Parathyroid adenoma (tissue), 2 donors: ENCODE results near the gene CYSRT1.
"Not testable (repeated sequence)": the region's sequence is repeated elsewhere in the genome, so short reads cannot be mapped to it uniquely, and the experiment has no call there.

Source experiments
- H2AFZ ChIP-seq: fragments of 300-600 bp; sonication (generic); one replicate; pipeline ENCODE4 v1.7.0; 2017; ENCODE audit warnings: antibody characterized with exemption, mild to moderate bottlenecking
- H3K27ac ChIP-seq: fragments of 300-600 bp; sonication (generic); one replicate; pipeline ENCODE4 v1.7.0; 2017
- H3K27me3 ChIP-seq: fragments of 300-600 bp; sonication (generic); one replicate; pipeline ENCODE4 v1.7.0; 2017; ENCODE audit warnings: low read length; ENCODE audit not compliant: control insufficient read depth, insufficient read depth
- H3K36me3 ChIP-seq: fragments of 300-600 bp; sonication (generic); one replicate; pipeline ENCODE4 v1.7.0; 2017; ENCODE audit warnings: low read length; ENCODE audit not compliant: control insufficient read depth, insufficient read depth
- H3K4me1 ChIP-seq: fragments of 300-600 bp; sonication (generic); one replicate; pipeline ENCODE4 v1.7.0; 2017; ENCODE audit warnings: control low read depth
- H3K4me2 ChIP-seq: fragments of 300-600 bp; sonication (generic); one replicate; pipeline ENCODE4 v1.7.0; 2017; ENCODE audit warnings: low read length
- H3K4me3 ChIP-seq: fragments of 300-600 bp; sonication (generic); one replicate; pipeline ENCODE4 v1.7.0; 2017; ENCODE audit warnings: low read depth, low read length
- H3K79me2 ChIP-seq: fragments of 300-600 bp; sonication (generic); one replicate; pipeline ENCODE4 v1.7.0; 2017; ENCODE audit warnings: control low read depth
- H3K9ac ChIP-seq: fragments of 300-600 bp; sonication (generic); one replicate; pipeline ENCODE4 v1.7.0; 2017; ENCODE audit warnings: mild to moderate bottlenecking
- H3K9me3 ChIP-seq: fragments of 300-600 bp; sonication (generic); one replicate; pipeline ENCODE4 v1.7.0; 2017; ENCODE audit warnings: low read length; ENCODE audit not compliant: control insufficient read depth
- CTCF ChIP-seq: fragments of 300-600 bp; sonication (generic); IDR thresholded peaks from one replicate; pipeline ENCODE4 v1.7.0; 2017; ENCODE audit warnings: antibody characterized with exemption, mild to moderate bottlenecking
- donor health status: primary hyperparathyroidism.

CYSRT1 gene

GRCh38 chr9:137256362-137256761 lies 31.4 kb downstream of the CYSRT1 start:
- no peak for TF ChIP-seq CTCF
- H2AFZ ChIP-seq: no peak overlapping the region
- H3K27ac ChIP-seq: no peak overlapping the region
- H3K9me3 ChIP-seq: no peaks in the 10 kb centered on the region
- no peaks in the 10 kb centered on the region for H3K79me2 ChIP-seq
- no peaks in the 10 kb centered on the region for H3K27me3 ChIP-seq
- H3K36me3 ChIP-seq: no peaks in the 10 kb centered on the region
- H3K9ac ChIP-seq: no peak overlapping the region
- H3K4me3 ChIP-seq: peak overlapping the region; percentile 88
- H3K4me1 ChIP-seq: peaks cover 3% of the 10 kb centered on the region
- peak overlapping the region; percentile 55 for H3K4me2 ChIP-seq

GRCh38 chr9:137256856-137257255 lies 31.9 kb downstream of the CYSRT1 start:
- Histone ChIP-seq H3K4me3 (no peak overlapping the region), H3K4me2 (no peak overlapping the region), H3K9ac (no peak overlapping the region), H3K79me2 (no peaks in the 10 kb centered on the region), H3K36me3 (no peaks in the 10 kb centered on the region), H3K27me3 (no peaks in the 10 kb centered on the region), H3K4me1 (peaks cover 3% of the 10 kb centered on the region), H2AFZ (no peak overlapping the region), H3K9me3 (no peaks in the 10 kb centered on the region), H3K27ac (no peak overlapping the region)
- no peak for TF ChIP-seq CTCF

- not testable (repeated sequence) for H3K36me3 ChIP-seq, H3K4me3 ChIP-seq, H3K4me2 ChIP-seq
Measured at GRCh38 chr9:137262173-137262908, 37.4 kb downstream of the CYSRT1 start.

GRCh38 chr9:137262909-137263285 lies 37.9 kb downstream of the CYSRT1 start:
- Histone ChIP-seq H3K4me2 (no peak overlapping the region), H3K4me3 (no peak overlapping the region), H3K4me1 (no peaks in the 10 kb centered on the region), H3K9ac (no peak overlapping the region), H3K27me3 (no peaks in the 10 kb centered on the region), H3K27ac (no peak overlapping the region), H3K36me3 (no peaks in the 10 kb centered on the region), H3K79me2 (no peaks in the 10 kb centered on the region), H3K9me3 (no peaks in the 10 kb centered on the region), H2AFZ (no peak overlapping the region)
- no peak for TF ChIP-seq CTCF

More at GRCh38 chr9:137262173-137262908, 37.4 kb downstream of the CYSRT1 start:
- not testable (repeated sequence) for H3K4me1 ChIP-seq, H3K27me3 ChIP-seq, H3K79me2 ChIP-seq, H3K27ac ChIP-seq, H3K9me3 ChIP-seq, H3K9ac ChIP-seq, H2AFZ ChIP-seq
- peak; percentile 31 for TF ChIP-seq CTCF

GRCh38 chr9:137263506-137263905 lies 38.5 kb downstream of the CYSRT1 start:
- no peak overlapping the region for H2AFZ ChIP-seq
- no peak for TF ChIP-seq CTCF
- peaks cover under 1% of the 10 kb centered on the region for H3K4me1 ChIP-seq
- H3K9ac ChIP-seq: no peak overlapping the region
- H3K27me3 ChIP-seq: no peaks in the 10 kb centered on the region
- no peaks in the 10 kb centered on the region for H3K9me3 ChIP-seq
- H3K36me3 ChIP-seq: no peaks in the 10 kb centered on the region
- no peaks in the 10 kb centered on the region for H3K79me2 ChIP-seq
- no peak overlapping the region for H3K4me2 ChIP-seq
- no peak overlapping the region for H3K4me3 ChIP-seq
- no peak overlapping the region for H3K27ac ChIP-seq
